Astrocyte of the cerebellum (primary cell): ENCODE data around the gene NCAPD2.
A peak's percentile ranks its signal among the peaks of the same experiment; 100 is the strongest.
"Not testable (repeated sequence)": the region's sequence is repeated elsewhere in the genome, so short reads cannot be mapped to it uniquely, and the experiment has no call there.

Experiments used
- DNase-seq: peaks from one replicate; pipeline ENCODE4 v3.0.0-alpha.2; 2011; ENCODE audit warnings: low read depth
- H3K4me3 ChIP-seq: 2 replicates; pipeline ENCODE4 v1.5.1; 2011; ENCODE audit warnings: mild to moderate bottlenecking, low read depth, low read length, moderate library complexity
- in situ Hi-C: cut with HindIII; loops from 2 replicates; pipeline ENCODE4 v1.10.0; 2017; ENCODE audit warnings: low sequenced_read_pairs
- TF ChIP-seq, protein P1 (sequence below): IDR thresholded peaks from 2 replicates; pipeline ENCODE4 v1.5.1; 2012; ENCODE audit warnings: low read length, low read depth, moderate library complexity, mild to moderate bottlenecking; ENCODE audit errors: missing control alignments

Gene NCAPD2

DNA sequence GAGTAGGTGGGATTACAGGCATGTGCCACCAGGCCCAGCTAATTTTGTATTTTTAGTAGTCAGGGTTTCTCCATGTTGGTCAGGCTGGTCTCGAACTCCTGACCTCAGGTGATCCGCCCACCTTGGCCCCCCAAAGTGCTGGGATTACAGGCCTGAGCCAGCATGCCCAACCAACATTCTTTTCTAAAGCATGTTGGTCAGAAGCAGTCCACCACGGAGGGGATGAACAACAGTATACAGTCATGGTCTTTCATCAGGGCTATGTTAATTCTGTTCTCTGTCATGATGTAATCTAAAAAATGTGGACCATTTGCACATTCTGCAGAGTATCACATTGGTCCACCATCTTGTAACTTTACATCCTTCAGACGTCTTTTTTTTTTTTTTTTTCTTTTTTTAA is 4.5 kb upstream of the NCAPD2 start:
- no peak overlapping the region for H3K4me3 ChIP-seq
- in situ Hi-C loops = no loop called here
- no peak for DNase-seq
- TF ChIP-seq, protein P1, sequence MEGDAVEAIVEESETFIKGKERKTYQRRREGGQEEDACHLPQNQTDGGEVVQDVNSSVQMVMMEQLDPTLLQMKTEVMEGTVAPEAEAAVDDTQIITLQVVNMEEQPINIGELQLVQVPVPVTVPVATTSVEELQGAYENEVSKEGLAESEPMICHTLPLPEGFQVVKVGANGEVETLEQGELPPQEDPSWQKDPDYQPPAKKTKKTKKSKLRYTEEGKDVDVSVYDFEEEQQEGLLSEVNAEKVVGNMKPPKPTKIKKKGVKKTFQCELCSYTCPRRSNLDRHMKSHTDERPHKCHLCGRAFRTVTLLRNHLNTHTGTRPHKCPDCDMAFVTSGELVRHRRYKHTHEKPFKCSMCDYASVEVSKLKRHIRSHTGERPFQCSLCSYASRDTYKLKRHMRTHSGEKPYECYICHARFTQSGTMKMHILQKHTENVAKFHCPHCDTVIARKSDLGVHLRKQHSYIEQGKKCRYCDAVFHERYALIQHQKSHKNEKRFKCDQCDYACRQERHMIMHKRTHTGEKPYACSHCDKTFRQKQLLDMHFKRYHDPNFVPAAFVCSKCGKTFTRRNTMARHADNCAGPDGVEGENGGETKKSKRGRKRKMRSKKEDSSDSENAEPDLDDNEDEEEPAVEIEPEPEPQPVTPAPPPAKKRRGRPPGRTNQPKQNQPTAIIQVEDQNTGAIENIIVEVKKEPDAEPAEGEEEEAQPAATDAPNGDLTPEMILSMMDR = no peak

DNA sequence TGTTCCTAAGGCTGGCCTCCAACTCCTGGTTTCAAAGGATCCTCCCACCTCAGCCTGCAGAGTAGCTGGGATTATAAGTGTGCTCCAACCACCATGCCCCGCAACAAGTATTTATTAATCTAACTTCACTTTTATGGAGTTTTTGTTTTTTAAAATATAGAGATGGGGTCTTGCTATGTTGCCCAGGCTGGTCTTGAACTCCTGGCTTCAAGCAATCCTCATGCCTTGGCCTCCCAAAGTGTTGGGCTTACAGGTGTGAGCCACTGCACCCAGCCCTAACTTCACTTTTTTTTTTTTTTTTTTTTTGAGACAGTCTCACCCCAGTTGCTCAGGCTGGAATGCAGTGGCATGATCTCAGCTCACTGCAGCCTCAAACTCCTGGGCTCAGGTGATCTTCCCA is 3.2 kb upstream of the NCAPD2 start:
- H3K4me3 ChIP-seq, DNase-seq, in situ Hi-C loops: not testable (repeated sequence)

DNA sequence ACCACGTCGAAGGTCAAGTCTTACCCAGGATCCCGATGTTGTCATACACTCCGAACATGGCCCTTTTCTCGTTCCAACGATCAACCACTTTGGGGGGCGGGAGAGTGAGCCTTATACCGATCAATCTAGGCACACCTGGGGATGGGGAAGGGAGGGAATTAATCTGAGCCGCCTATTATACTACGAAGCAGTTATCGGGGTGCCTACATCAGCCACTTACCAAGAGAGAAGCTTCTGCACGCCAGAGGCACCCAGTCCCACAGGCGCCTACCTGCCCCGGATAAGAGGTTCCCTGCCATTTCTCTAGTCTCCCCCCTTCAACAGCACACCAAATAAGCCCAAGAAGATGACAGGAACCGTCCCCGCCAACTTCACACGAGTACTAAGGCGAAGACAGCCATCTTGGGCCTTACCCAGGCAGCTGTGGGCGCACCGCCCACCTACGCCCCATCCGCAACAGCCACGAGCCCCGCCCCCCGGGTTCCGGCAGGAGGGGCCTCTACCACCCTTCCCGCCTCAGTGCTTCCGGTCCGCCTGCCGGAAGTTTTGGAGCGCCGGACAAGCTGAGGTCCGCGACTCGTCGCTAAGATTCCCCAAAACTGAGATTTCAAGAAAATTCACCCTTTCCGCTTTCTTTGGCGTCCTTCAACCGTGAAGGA is 935 bp upstream of the NCAPD2 start, which contains the start of gene MRPL51:
MRPL51 (minus strand) TSS at position 425 of the 659 bp plus-strand sequence; CDS start at position 299, 126 bp downstream.
- in situ Hi-C loops = no loop called here
- H3K4me3 ChIP-seq = peak within 1 kb of the TSS; percentile 70
- DNase-seq = peak; percentile 85
- TF ChIP-seq, protein P1 = no peak

DNA sequence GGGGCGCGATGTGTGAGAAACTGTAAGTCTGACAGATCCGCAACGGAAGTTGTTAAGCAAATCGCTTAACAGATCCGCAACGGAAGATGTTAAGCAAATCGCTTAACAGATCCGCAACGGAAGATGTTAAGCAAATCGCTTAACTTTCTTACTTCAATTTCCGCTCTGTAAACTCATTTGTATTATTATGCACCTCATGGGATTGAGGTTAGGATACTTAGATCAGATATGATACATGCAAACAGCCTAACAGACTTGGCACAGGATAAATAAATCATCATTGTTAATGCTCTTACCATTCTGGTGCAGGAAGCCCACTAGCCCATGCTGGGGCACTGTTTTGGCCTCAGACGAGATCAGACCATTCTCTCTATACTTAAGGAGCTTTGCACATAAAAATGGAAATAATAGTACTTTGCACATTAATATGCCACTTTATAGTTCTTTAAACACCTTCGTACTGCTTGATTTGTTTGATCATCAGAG is 399 bp downstream of the NCAPD2 start:
- no peak for DNase-seq
- TF ChIP-seq, protein P1 = peak; percentile 26
- in situ Hi-C loops = no loop called here
- H3K4me3 ChIP-seq = peak overlapping the region; percentile 70

DNA sequence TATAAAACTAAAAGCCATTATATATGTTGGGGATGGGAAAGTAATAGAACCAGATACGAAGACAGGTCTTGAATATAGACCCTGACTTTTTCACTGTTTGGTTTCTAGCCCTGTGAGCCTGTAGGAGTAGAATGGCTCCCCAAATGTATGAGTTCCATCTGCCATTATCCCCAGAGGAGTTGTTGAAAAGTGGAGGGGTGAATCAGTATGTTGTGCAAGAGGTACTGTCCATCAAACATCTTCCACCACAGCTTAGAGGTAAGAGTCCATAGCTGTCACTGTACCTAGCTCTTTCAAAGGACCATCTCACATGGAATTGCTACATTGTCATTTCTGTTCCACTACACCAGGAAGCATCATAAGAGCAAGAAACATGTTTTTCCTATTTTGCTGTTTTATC is 1.1 kb downstream of the NCAPD2 start:
- peak overlapping the region; percentile 70 for H3K4me3 ChIP-seq
- DNase-seq = no peak
- TF ChIP-seq, protein P1 = no peak
- in situ Hi-C loops = no loop called here

DNA sequence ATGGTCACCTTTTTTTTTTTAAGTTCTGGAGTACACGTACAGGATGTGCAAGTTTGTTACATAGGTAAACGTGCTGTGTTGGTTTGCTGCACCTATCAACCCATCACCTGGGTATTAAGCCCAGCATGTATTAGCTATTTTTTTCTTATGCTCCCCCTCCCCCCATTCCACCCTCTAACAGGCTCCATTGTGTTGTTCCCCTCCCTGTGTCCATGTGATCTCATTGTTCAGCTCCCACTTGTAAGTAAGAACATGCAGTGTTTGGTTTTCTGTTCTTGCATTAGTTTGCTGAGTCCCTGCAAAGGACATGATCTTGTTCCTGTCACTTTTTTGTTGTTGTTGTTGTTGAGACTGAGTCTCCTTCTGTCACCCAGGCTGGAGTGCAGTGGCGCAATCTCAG is 3.4 kb downstream of the NCAPD2 start:
- in situ Hi-C loops, H3K4me3 ChIP-seq, DNase-seq: not testable (repeated sequence)

DNA sequence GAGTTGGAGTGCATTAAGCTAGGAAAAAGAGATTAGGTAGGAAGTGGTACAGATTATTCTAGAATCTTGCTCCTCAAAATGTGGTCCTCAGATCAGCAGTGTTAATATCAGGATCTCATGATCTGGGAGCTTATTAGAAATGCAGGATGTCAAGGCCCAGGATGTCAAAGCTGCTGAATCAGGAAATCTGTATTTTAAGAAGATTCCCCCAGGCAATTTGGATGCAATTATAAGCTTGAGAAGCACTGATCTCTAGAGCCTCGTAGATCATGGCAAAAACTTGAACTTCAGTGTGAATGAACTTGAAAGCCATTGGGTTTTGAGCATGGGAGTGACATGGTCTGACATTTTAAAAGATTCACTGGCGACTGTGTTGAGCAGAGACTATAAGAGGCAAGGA is 6.6 kb downstream of the NCAPD2 start:
- in situ Hi-C loops = no loop called here
- H3K4me3 ChIP-seq = no peak overlapping the region
- TF ChIP-seq, protein P1 = no peak
- no peak for DNase-seq
